GM12892 (cell line): Measurements from ENCODE around the gene HAND1.

Experiments
- POLR2A ChIP-seq: IDR thresholded peaks from 2 replicates; pipeline ENCODE4 v1.6.1; 2011; ENCODE audit warnings: low read depth, low read length, control low read depth
- POLR2AphosphoS5 ChIP-seq: IDR thresholded peaks from 2 replicates; pipeline ENCODE4 v1.6.1; 2011; ENCODE audit warnings: low read depth, low read length, control low read depth

- TF ChIP-seq POLR2AphosphoS5 (no peak), POLR2A (no peak)
Observed at GRCh38 chr5:154466147-154466546, 11.9 kb downstream of the HAND1 start.
